Measurements from ENCODE around the gene ANO5.
"Not testable (repeated sequence)": the region's sequence is repeated elsewhere in the genome, so short reads cannot be mapped to it uniquely, and the experiment has no call there.

ANO5 gene

GRCh38 chr11:22273781-22274180 is 80.9 kb downstream of the ANO5 start:
- no peaks in the 10 kb centered on the region for H3K27me3 ChIP-seq (ENCODE audit: insufficient read depth, low read length)
- H3K9me3 ChIP-seq (ENCODE audit: insufficient read depth, low read depth, low read length): no peaks in the 10 kb centered on the region
- H3K9ac ChIP-seq (ENCODE audit: low read depth, low read length): no peak overlapping the region
- no peaks in the 10 kb centered on the region for H3K4me1 ChIP-seq (ENCODE audit: insufficient read depth, low read length)
- no peaks in the 10 kb centered on the region for H3K36me3 ChIP-seq (ENCODE audit: insufficient read depth, low read depth, low read length)
- no peak overlapping the region for H3K27ac ChIP-seq (ENCODE audit: low read length)
- H3K4me3 ChIP-seq (ENCODE audit: low read length): no peak overlapping the region

- Histone ChIP-seq H3K9me3 (ENCODE audit: insufficient read depth, low read depth, low read length) (no peaks in the 10 kb centered on the region), H3K9ac (ENCODE audit: low read depth, low read length) (no peak overlapping the region), H3K27ac (ENCODE audit: low read length) (no peak overlapping the region), H3K4me3 (ENCODE audit: low read length) (no peak overlapping the region), H3K4me1 (ENCODE audit: insufficient read depth, low read length) (no peaks in the 10 kb centered on the region), H3K36me3 (ENCODE audit: insufficient read depth, low read depth, low read length) (no peaks in the 10 kb centered on the region), H3K27me3 (ENCODE audit: insufficient read depth, low read length) (no peaks in the 10 kb centered on the region)
Measured at GRCh38 chr11:22275600-22275999, 82.7 kb downstream of the ANO5 start.

GRCh38 chr11:22276535-22276934 is 83.7 kb downstream of the ANO5 start:
- no peaks in the 10 kb centered on the region for H3K4me1 ChIP-seq (ENCODE audit: insufficient read depth, low read length)
- no peaks in the 10 kb centered on the region for H3K27me3 ChIP-seq (ENCODE audit: insufficient read depth, low read length)
- no peak overlapping the region for H3K27ac ChIP-seq (ENCODE audit: low read length)
- no peak overlapping the region for H3K4me3 ChIP-seq (ENCODE audit: low read length)
- H3K9me3 ChIP-seq (ENCODE audit: insufficient read depth, low read depth, low read length): no peaks in the 10 kb centered on the region
- no peaks in the 10 kb centered on the region for H3K36me3 ChIP-seq (ENCODE audit: insufficient read depth, low read depth, low read length)
- no peak overlapping the region for H3K9ac ChIP-seq (ENCODE audit: low read depth, low read length)

GRCh38 chr11:22284991-22285390 is 92.1 kb downstream of the ANO5 start:
- not testable (repeated sequence) for H3K9ac ChIP-seq (ENCODE audit: low read depth, low read length); H3K36me3 ChIP-seq (ENCODE audit: insufficient read depth, low read depth, low read length); H3K27ac ChIP-seq (ENCODE audit: low read length); H3K27me3 ChIP-seq (ENCODE audit: insufficient read depth, low read length); H3K4me3 ChIP-seq (ENCODE audit: low read length); H3K4me1 ChIP-seq (ENCODE audit: insufficient read depth, low read length)
- H3K9me3 ChIP-seq (ENCODE audit: insufficient read depth, low read depth, low read length): peaks cover 17% of the 10 kb centered on the region

- Histone ChIP-seq H3K27me3 (ENCODE audit: insufficient read depth, low read length) (no peaks in the 10 kb centered on the region), H3K9ac (ENCODE audit: low read depth, low read length) (no peak overlapping the region), H3K4me3 (ENCODE audit: low read length) (no peak overlapping the region), H3K4me1 (ENCODE audit: insufficient read depth, low read length) (no peaks in the 10 kb centered on the region), H3K36me3 (ENCODE audit: insufficient read depth, low read depth, low read length) (no peaks in the 10 kb centered on the region), H3K27ac (ENCODE audit: low read length) (no peak overlapping the region), H3K9me3 (ENCODE audit: insufficient read depth, low read depth, low read length) (no peaks in the 10 kb centered on the region)
Measured at GRCh38 chr11:22302368-22302767, 109.5 kb downstream of the ANO5 start.

- H3K9ac ChIP-seq (ENCODE audit: low read depth, low read length): no peak overlapping the region
- no peak overlapping the region for H3K4me3 ChIP-seq (ENCODE audit: low read length)
- no peaks in the 10 kb centered on the region for H3K27me3 ChIP-seq (ENCODE audit: insufficient read depth, low read length)
- H3K27ac ChIP-seq (ENCODE audit: low read length): no peak overlapping the region
- no peaks in the 10 kb centered on the region for H3K9me3 ChIP-seq (ENCODE audit: insufficient read depth, low read depth, low read length)
- H3K36me3 ChIP-seq (ENCODE audit: insufficient read depth, low read depth, low read length): no peaks in the 10 kb centered on the region
- no peaks in the 10 kb centered on the region for H3K4me1 ChIP-seq (ENCODE audit: insufficient read depth, low read length)
Measured at GRCh38 chr11:22304337-22304961, 111.6 kb downstream of the ANO5 start.

- no peak overlapping the region for H3K9ac ChIP-seq (ENCODE audit: low read depth, low read length)
- H3K4me3 ChIP-seq (ENCODE audit: low read length): no peak overlapping the region
- H3K27ac ChIP-seq (ENCODE audit: low read length): no peak overlapping the region
- H3K4me1 ChIP-seq (ENCODE audit: insufficient read depth, low read length): no peaks in the 10 kb centered on the region
- H3K36me3 ChIP-seq (ENCODE audit: insufficient read depth, low read depth, low read length): no peaks in the 10 kb centered on the region
- no peaks in the 10 kb centered on the region for H3K9me3 ChIP-seq (ENCODE audit: insufficient read depth, low read depth, low read length)
- no peaks in the 10 kb centered on the region for H3K27me3 ChIP-seq (ENCODE audit: insufficient read depth, low read length)
Measured at GRCh38 chr11:22317656-22318055, 124.8 kb downstream of the ANO5 start.

- H3K36me3 ChIP-seq (ENCODE audit: insufficient read depth, low read depth, low read length): no peaks in the 10 kb centered on the region
- no peak overlapping the region for H3K27ac ChIP-seq (ENCODE audit: low read length)
- H3K4me3 ChIP-seq (ENCODE audit: low read length): no peak overlapping the region
- no peaks in the 10 kb centered on the region for H3K27me3 ChIP-seq (ENCODE audit: insufficient read depth, low read length)
- H3K4me1 ChIP-seq (ENCODE audit: insufficient read depth, low read length): peaks cover 15% of the 10 kb centered on the region; the same call in 1 of the 2 replicates
- H3K9me3 ChIP-seq (ENCODE audit: insufficient read depth, low read depth, low read length): no peaks in the 10 kb centered on the region
- H3K9ac ChIP-seq (ENCODE audit: low read depth, low read length): no peak overlapping the region
Measured at GRCh38 chr11:22331771-22332170, 138.9 kb downstream of the ANO5 start.
